Measurements from ENCODE around the gene MRTFA. TPM values are rescaled to one million over a fixed set of nuclear protein-coding genes. Genes with fewer than 3 reads are reported as not detected.

Gene MRTFA
- total RNA-seq, 1 donor, result 44.9 TPM

- DNase-seq (ENCODE audit: low read depth), result no peak
- H3K4me3 ChIP-seq (ENCODE audit: low read depth, low read length), result no peak overlapping the region
- no peak for TF ChIP-seq CTCF (IDR thresholded peaks at IDR 0.05; ENCODE audit: insufficient read depth, low read depth, low read length)
Observed at GRCh38 chr22:40479126-40479800, 157.3 kb downstream of the MRTFA start.

GRCh38 chr22:40478338-40479125 is 158.0 kb downstream of the MRTFA start:
- TF ChIP-seq CTCF (IDR thresholded peaks at IDR 0.05; ENCODE audit: insufficient read depth, low read depth, low read length), result no peak
- no peak for DNase-seq (ENCODE audit: low read depth)
- H3K4me3 ChIP-seq (ENCODE audit: low read depth, low read length), result no peak overlapping the region

- H3K4me3 ChIP-seq (ENCODE audit: low read depth, low read length), result no peak overlapping the region
- TF ChIP-seq CTCF (IDR thresholded peaks at IDR 0.05; ENCODE audit: insufficient read depth, low read depth, low read length), result no peak
- DNase-seq (ENCODE audit: low read depth), result no peak
Observed at GRCh38 chr22:40477683-40478337, 158.7 kb downstream of the MRTFA start.

- no peak overlapping the region for H3K4me3 ChIP-seq (ENCODE audit: low read depth, low read length)
- TF ChIP-seq CTCF (IDR thresholded peaks at IDR 0.05; ENCODE audit: insufficient read depth, low read depth, low read length), result no peak
- no peak for DNase-seq (ENCODE audit: low read depth)
Observed at GRCh38 chr22:40476341-40476740, 160.2 kb downstream of the MRTFA start.

GRCh38 chr22:40473703-40474102 is 162.8 kb downstream of the MRTFA start:
- H3K4me3 ChIP-seq (ENCODE audit: low read depth, low read length), result no peak overlapping the region
- TF ChIP-seq CTCF (IDR thresholded peaks at IDR 0.05; ENCODE audit: insufficient read depth, low read depth, low read length), result no peak
- no peak for DNase-seq (ENCODE audit: low read depth)

- DNase-seq (ENCODE audit: low read depth), result no peak
- H3K4me3 ChIP-seq (ENCODE audit: low read depth, low read length), result no peak overlapping the region
- TF ChIP-seq CTCF (IDR thresholded peaks at IDR 0.05; ENCODE audit: insufficient read depth, low read depth, low read length), result no peak
Observed at GRCh38 chr22:40472579-40472978, 163.9 kb downstream of the MRTFA start.

All from fibroblast of villous mesenchyme (primary cell).